Activated T-cell treated with anti-CD3 and anti-CD28 coated beads, Interleukin-2, amount 50 U/mL, for 24 hours (primary cell): ENCODE measurements around the gene PIF1.
A peak's percentile ranks its signal among the peaks of the same experiment; 100 is the strongest.

ENCODE experiments used
- DNase-seq: peaks from one replicate; pipeline ENCODE4 v3.0.0-alpha.2; 2020
- H3K27ac Mint-ChIP-seq: 2 replicates; pipeline ENCODE4 v1.8.0; 2020; ENCODE audit warnings: mild to moderate bottlenecking, mixed read lengths
- H3K27me3 Mint-ChIP-seq: 2 replicates; pipeline ENCODE4 v1.8.0; 2020; ENCODE audit warnings: mixed read lengths
- H3K36me3 Mint-ChIP-seq: 2 replicates; pipeline ENCODE4 v1.8.0; 2020; ENCODE audit warnings: low read depth, mixed read lengths
- H3K4me1 Mint-ChIP-seq: 2 replicates; pipeline ENCODE4 v1.8.0; 2020; ENCODE audit warnings: low read depth, mixed read lengths
- H3K4me3 Mint-ChIP-seq: 2 replicates; pipeline ENCODE4 v1.8.0; 2020; ENCODE audit warnings: mild to moderate bottlenecking, moderate library complexity, mixed read lengths
- H3K9me3 Mint-ChIP-seq: 2 replicates; pipeline ENCODE4 v1.8.0; 2020; ENCODE audit warnings: mixed read lengths

The PIF1 gene

GRCh38 chr15:64781299-64781698 is 44.1 kb downstream of the PIF1 start:
- Mint-ChIP-seq H3K4me1 (peaks cover 4% of the 10 kb centered on the region), H3K4me3 (no peak overlapping the region), H3K36me3 (no peaks in the 10 kb centered on the region), H3K27me3 (peaks cover 15% of the 10 kb centered on the region), H3K27ac (no peak overlapping the region), H3K9me3 (no peaks in the 10 kb centered on the region)
- DNase-seq: no peak

GRCh38 chr15:64780600-64781156 is 44.8 kb downstream of the PIF1 start:
- H3K27me3 Mint-ChIP-seq: peaks cover 21% of the 10 kb centered on the region
- H3K9me3 Mint-ChIP-seq: no peaks in the 10 kb centered on the region
- H3K27ac Mint-ChIP-seq: no peak overlapping the region
- DNase-seq: no peak
- no peaks in the 10 kb centered on the region for H3K36me3 Mint-ChIP-seq
- H3K4me3 Mint-ChIP-seq: no peak overlapping the region
- H3K4me1 Mint-ChIP-seq: peaks cover 6% of the 10 kb centered on the region

DNA sequence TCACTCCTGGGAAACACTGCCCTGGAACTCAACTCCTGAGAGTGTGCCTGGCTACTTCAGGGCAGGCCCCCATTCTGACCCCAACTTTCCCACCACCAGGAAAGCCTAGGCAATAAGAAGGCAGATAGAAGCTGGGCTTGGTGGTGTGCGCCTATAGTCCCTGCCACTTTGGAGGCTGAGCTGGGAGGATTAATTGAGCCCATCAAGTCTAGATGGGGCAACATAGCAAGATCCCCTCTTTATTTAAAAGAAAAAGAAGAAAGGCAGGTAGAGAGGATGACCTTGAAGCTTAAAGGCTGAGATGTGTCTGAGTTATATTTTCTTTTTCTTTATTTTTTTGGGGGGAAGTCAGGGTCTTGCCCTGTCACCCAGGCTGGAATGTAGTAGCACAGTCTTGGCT is 45.8 kb downstream of the PIF1 start:
- H3K27ac Mint-ChIP-seq: no peak overlapping the region
- H3K9me3 Mint-ChIP-seq: no peaks in the 10 kb centered on the region
- no peaks in the 10 kb centered on the region for H3K36me3 Mint-ChIP-seq
- peaks cover 22% of the 10 kb centered on the region for H3K27me3 Mint-ChIP-seq
- no peak overlapping the region for H3K4me3 Mint-ChIP-seq
- no peak for DNase-seq
- H3K4me1 Mint-ChIP-seq: peaks cover 6% of the 10 kb centered on the region

- Mint-ChIP-seq H3K4me3 (no peak overlapping the region), H3K9me3 (no peaks in the 10 kb centered on the region)
Observed at GRCh38 chr15:64779024-64779423, 46.4 kb downstream of the PIF1 start.

DNA sequence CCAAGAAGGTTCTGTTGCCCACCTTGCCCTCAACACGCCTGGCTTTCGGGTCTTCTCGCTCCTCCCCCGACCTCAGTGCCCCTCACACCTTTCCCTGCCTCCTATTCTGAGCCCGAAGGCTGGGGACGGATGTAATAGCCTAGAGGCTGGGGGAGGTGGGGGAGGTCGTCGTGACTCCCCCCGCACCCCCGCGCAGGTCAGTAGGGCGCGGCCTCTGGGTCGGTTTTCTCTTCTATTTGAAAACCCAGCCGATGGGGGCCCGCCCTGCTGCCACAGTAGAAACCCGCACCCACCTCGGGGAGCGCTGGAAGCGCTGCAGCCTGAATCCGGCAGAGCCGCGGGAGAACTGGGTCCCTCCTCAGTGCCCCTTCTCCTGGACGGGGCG is 49.1 kb downstream of the PIF1 start:
- no peaks in the 10 kb centered on the region for H3K9me3 Mint-ChIP-seq
- DNase-seq: no peak
- H3K27me3 Mint-ChIP-seq: peaks cover 47% of the 10 kb centered on the region
- peak overlapping the region; percentile 71 for H3K4me3 Mint-ChIP-seq
- no peaks in the 10 kb centered on the region for H3K36me3 Mint-ChIP-seq
- H3K27ac Mint-ChIP-seq: no peak overlapping the region
- peaks cover 8% of the 10 kb centered on the region for H3K4me1 Mint-ChIP-seq

More at GRCh38 chr15:64779024-64779423, 46.4 kb downstream of the PIF1 start:
- DNase-seq: no peak
- Mint-ChIP-seq H3K27me3 (peaks cover 27% of the 10 kb centered on the region), H3K36me3 (no peaks in the 10 kb centered on the region), H3K4me1 (peaks cover 10% of the 10 kb centered on the region), H3K27ac (no peak overlapping the region)

DNA sequence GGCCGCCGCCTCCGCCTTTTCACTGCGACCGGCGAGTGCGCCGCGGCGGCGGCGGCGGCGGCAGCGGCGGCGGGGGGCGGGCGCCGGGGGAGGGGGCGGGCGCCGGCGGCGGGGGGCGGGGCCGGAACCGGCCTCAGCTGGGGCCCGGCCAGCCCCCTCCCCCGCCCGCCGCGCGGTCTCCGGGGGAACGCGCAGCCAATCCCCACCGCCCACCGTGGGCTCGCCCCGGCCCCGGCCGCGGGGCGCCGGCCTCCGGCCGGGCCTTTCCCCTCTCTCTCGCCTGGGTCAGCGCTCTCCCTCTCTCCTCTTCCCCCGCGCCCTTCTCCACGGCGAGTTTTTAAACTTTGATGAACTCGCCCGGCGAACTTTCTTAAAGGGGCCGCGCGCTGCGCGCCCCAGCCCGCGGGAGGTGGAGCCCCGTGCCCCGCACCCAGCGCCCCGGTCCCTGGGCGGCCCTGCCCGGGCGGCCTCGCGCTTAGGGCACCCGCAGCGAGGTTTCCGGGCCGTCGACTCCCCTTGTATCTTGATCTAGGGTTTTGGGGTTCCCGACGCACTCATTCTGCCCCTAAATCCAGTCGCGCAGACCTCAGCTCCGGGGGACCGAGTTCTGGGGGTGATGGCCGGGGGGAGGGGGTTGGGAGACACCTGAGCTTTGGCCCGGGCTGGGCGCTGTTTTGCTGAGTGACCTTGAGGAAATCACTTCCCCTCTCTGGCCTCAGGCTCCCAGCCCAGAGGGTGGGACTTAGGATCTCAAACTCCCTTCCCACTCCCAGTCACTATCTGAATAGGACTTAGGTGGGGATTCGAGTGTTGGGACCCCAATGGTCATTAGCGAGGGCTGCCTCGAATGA is 49.7 kb downstream of the PIF1 start, which contains the start of gene RBPMS2:
TSS of gene RBPMS2 (minus strand) at position 39 of the 851 bp plus-strand sequence. CDS start 270 bp downstream, outside the sequence.
- Mint-ChIP-seq H3K4me3 (peak within 1 kb of the TSS; percentile 71), H3K4me1 (peaks cover 8% of the 10 kb centered on the region), H3K27me3 (peaks cover 47% of the 10 kb centered on the region), H3K36me3 (no peaks in the 10 kb centered on the region), H3K9me3 (no peaks in the 10 kb centered on the region), H3K27ac (no peak within 1 kb of the TSS)
- peak; percentile 35 for DNase-seq

- Mint-ChIP-seq H3K4me3 (peak overlapping the region; percentile 53), H3K27ac (no peak overlapping the region), H3K36me3 (no peaks in the 10 kb centered on the region), H3K27me3 (peaks cover 47% of the 10 kb centered on the region), H3K4me1 (peaks cover 8% of the 10 kb centered on the region), H3K9me3 (no peaks in the 10 kb centered on the region)
- peak; percentile 42 for DNase-seq
Observed at GRCh38 chr15:64774629-64775493, 50.6 kb downstream of the PIF1 start.

- peaks cover 43% of the 10 kb centered on the region for H3K27me3 Mint-ChIP-seq
- DNase-seq: no peak
- no peaks in the 10 kb centered on the region for H3K36me3 Mint-ChIP-seq
- H3K27ac Mint-ChIP-seq: no peak overlapping the region
- H3K4me3 Mint-ChIP-seq: peak overlapping the region; percentile 53
- H3K4me1 Mint-ChIP-seq: peaks cover 8% of the 10 kb centered on the region
- no peaks in the 10 kb centered on the region for H3K9me3 Mint-ChIP-seq
Observed at GRCh38 chr15:64774037-64774628, 51.3 kb downstream of the PIF1 start.

- no peaks in the 10 kb centered on the region for H3K36me3 Mint-ChIP-seq
- H3K4me1 Mint-ChIP-seq: peaks cover 8% of the 10 kb centered on the region
- DNase-seq: no peak
- H3K9me3 Mint-ChIP-seq: no peaks in the 10 kb centered on the region
- H3K27ac Mint-ChIP-seq: no peak overlapping the region
- H3K4me3 Mint-ChIP-seq: peak overlapping the region; percentile 36
- peaks cover 43% of the 10 kb centered on the region for H3K27me3 Mint-ChIP-seq
Observed at GRCh38 chr15:64773606-64774005, 51.8 kb downstream of the PIF1 start.

DNA sequence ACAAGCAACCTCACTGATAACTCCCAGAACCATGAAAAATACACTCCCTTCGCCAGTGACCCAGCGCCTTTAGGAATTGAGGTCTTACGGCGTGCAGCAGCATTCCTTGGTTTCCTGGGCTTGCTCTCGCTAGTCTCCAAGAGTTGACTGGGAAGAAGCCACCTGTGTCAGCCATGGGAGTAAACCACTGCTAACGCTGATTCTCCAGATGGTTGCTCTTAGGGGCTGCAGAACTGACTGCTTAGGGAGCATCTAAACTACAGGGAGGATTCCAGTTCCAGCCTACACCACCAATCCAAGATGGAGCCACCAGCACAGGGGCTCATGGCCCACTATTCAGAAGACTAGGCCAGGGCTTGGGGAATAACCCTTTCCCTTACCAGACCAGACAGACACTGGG is 52.5 kb downstream of the PIF1 start:
- H3K4me1 Mint-ChIP-seq: peaks cover 8% of the 10 kb centered on the region
- no peak overlapping the region for H3K27ac Mint-ChIP-seq
- peaks cover 43% of the 10 kb centered on the region for H3K27me3 Mint-ChIP-seq
- no peak overlapping the region for H3K4me3 Mint-ChIP-seq
- H3K9me3 Mint-ChIP-seq: no peaks in the 10 kb centered on the region
- H3K36me3 Mint-ChIP-seq: no peaks in the 10 kb centered on the region
- no peak for DNase-seq

DNA sequence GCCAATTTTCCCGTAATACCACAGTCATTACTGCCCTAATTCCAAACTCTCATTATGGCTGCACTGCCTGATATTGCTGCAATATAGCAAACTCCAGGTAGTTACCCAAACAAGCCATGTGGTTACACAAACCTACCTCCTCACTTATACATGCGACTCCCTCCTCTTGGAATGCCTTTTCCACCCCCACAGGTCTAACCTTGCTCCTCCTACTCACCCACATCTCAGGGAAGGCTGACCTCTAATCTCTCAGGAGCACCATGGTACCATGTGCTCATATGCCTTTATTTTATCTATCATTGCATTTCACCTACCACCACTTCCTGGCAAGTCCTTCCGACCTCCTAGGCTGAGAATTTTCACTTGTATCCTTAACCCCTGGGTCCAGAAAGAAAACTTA is 53.0 kb downstream of the PIF1 start:
- Mint-ChIP-seq H3K27me3 (peaks cover 43% of the 10 kb centered on the region), H3K9me3 (no peaks in the 10 kb centered on the region), H3K4me1 (peaks cover 8% of the 10 kb centered on the region), H3K4me3 (no peak overlapping the region), H3K36me3 (no peaks in the 10 kb centered on the region), H3K27ac (no peak overlapping the region)
- no peak for DNase-seq

DNA sequence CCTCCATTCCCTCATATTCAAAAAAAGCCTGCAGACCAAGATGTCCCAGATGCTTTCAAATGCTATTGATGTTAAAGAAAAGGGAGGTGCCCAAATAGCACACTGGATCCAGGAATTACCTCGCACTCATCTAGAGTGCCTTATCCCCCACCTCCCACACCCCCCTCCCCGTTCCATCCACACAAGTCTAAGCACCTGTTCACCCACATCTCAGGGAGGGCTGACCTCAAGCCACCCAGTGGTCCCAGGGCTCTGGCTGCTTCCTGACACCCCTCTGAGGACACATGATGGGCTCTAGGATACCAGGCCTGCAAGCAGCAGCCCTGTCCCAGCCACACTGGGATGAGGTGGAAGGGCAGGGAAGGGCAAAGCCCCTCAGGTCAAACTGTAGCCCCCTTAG is 54.8 kb downstream of the PIF1 start:
- DNase-seq: no peak
- Mint-ChIP-seq H3K4me3 (no peak overlapping the region), H3K9me3 (no peaks in the 10 kb centered on the region), H3K27me3 (peaks cover 25% of the 10 kb centered on the region), H3K27ac (no peak overlapping the region), H3K36me3 (no peaks in the 10 kb centered on the region), H3K4me1 (peaks cover 4% of the 10 kb centered on the region)

DNA sequence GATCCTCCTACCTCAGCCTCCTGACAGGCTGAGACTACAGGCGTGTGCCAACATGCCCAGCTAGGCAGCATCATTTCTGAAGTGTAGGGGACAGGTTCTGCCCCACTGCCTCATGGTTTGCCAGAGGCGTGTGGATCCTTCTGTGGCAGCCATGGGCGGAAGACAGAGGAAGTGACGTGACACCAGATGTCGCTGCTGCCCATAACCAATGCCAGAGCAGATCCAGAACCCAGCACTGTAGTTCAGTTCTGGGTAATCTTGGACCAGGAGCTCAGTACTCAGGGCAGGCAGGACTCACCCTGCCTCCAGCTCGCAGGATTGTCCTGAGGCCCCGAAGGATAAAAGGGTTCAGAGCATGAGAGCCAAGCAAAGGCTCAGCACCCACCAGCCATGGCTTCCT is 58.2 kb downstream of the PIF1 start:
- Mint-ChIP-seq H3K36me3 (no peaks in the 10 kb centered on the region), H3K4me1 (no peaks in the 10 kb centered on the region), H3K27ac (no peak overlapping the region), H3K9me3 (no peaks in the 10 kb centered on the region), H3K4me3 (no peak overlapping the region), H3K27me3 (peaks cover 2% of the 10 kb centered on the region)
- DNase-seq: no peak

GRCh38 chr15:64766058-64766457 is 59.4 kb downstream of the PIF1 start:
- Mint-ChIP-seq H3K27ac (no peak overlapping the region), H3K36me3 (no peaks in the 10 kb centered on the region), H3K27me3 (no peaks in the 10 kb centered on the region), H3K9me3 (no peaks in the 10 kb centered on the region), H3K4me3 (no peak overlapping the region), H3K4me1 (no peaks in the 10 kb centered on the region)
- no peak for DNase-seq
